SU-DHL-6 (cell line): ENCODE results near the gene THAP2.

Experiments used
- H2AFZ ChIP-seq: fragments of 200-600 bp; sonication (generic); 2 replicates; pipeline ENCODE4 v1.6.1; 2014; ENCODE audit warnings: low read depth, mild to moderate bottlenecking, moderate library complexity, mixed read lengths, antibody characterized with exemption, low read length; ENCODE audit not compliant: severe bottlenecking
- H3F3A ChIP-seq: fragments of 200-600 bp; shearing (Covaris generic); 2 replicates; pipeline ENCODE4 v1.6.0; 2016; ENCODE audit warnings: antibody characterized with exemption, mild to moderate bottlenecking; ENCODE audit not compliant: insufficient read depth
- H3K27ac ChIP-seq: fragments of 200-600 bp; sonication (generic); 2 replicates; pipeline ENCODE4 v1.5.1; 2016; ENCODE audit warnings: low read depth, mild to moderate bottlenecking, low read length, moderate library complexity, mixed read lengths
- H3K27me3 ChIP-seq: fragments of 200-600 bp; sonication (generic), shearing (Covaris generic); 2 replicates; pipeline ENCODE4 v1.6.0; 2014; ENCODE audit warnings: mild to moderate bottlenecking, low read length
- H3K36me3 ChIP-seq: fragments of 200-600 bp; sonication (generic); 2 replicates; pipeline ENCODE4 v1.6.1; 2014; ENCODE audit warnings: mild to moderate bottlenecking, low read length, mixed read lengths
- H3K4me2 ChIP-seq: fragments of 300-600, 200-600 bp; shearing (Covaris generic), sonication (generic); 2 replicates; pipeline ENCODE4 v1.6.0; 2014; ENCODE audit warnings: low read length, low read depth, mild to moderate bottlenecking; ENCODE audit not compliant: poor library complexity, severe bottlenecking
- H3K4me3 ChIP-seq: fragments of 200-600 bp; sonication (generic); 2 replicates; pipeline ENCODE4 v1.5.1; 2014; ENCODE audit warnings: antibody characterized with exemption, low read length, mild to moderate bottlenecking, mixed read lengths; ENCODE audit not compliant: insufficient read depth, poor library complexity, severe bottlenecking
- H3K79me2 ChIP-seq: fragments of 200-600 bp; sonication (generic); 2 replicates; pipeline ENCODE4 v1.6.1; 2014; ENCODE audit warnings: mild to moderate bottlenecking, low read length, moderate library complexity; ENCODE audit not compliant: insufficient read depth
- H3K9ac ChIP-seq: fragments of 200-600 bp; sonication (generic); 2 replicates; pipeline ENCODE4 v1.7.0; 2014; ENCODE audit warnings: mild to moderate bottlenecking, low read length
- H3K9me2 ChIP-seq: fragments of 200-600 bp; sonication (generic); replicated peaks from 2 replicates; pipeline ENCODE4 v1.6.1; 2014; ENCODE audit warnings: low read length; ENCODE audit not compliant: insufficient read depth
- H3K9me3 ChIP-seq: fragments of 200-600 bp; sonication (generic); 2 replicates; pipeline ENCODE4 v1.6.1; 2014; ENCODE audit warnings: low read length, mixed read lengths; ENCODE audit not compliant: insufficient read depth
- H4K20me1 ChIP-seq: fragments of 200-600 bp; sonication (generic); 2 replicates; pipeline ENCODE4 v1.6.1; 2014; ENCODE audit warnings: low read depth, mild to moderate bottlenecking, antibody characterized with exemption, low read length, moderate library complexity, mixed read lengths
- EZH2phosphoT487 ChIP-seq: fragments of 200-600 bp; sonication (generic), shearing (Covaris generic); conservative IDR thresholded peaks from 2 replicates; pipeline ENCODE4 v1.6.1; 2018; ENCODE audit warnings: mild to moderate bottlenecking, antibody characterized with exemption, low read length, moderate library complexity, mixed read lengths
- TF ChIP-seq, protein P1 (sequence below): fragments of 200-600 bp; sonication (generic); IDR thresholded peaks from one replicate; pipeline ENCODE4 v1.5.1; 2017; ENCODE audit warnings: antibody characterized with exemption, mild to moderate bottlenecking, low read length, moderate library complexity; ENCODE audit not compliant: insufficient read depth, poor library complexity, severe bottlenecking

The THAP2 gene

DNA sequence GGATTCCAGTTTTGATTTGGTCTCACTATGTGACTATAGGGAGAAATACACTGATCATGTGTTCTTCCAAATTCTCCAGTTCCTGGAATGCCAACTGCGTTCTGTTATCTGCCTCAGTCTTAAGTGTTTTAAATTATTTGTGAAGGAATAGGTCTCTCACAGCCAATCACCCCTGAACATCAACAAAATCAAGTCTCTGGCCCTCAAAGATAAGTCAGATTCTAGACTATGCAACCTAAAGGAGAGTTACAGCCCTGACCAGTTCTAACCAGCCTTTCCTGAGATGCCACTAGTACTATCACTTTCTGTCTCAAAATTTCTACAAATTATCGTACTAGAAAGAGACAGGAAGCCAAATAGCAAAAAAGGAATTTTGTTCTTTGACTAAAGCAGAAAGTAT lies 22.7 kb upstream of the THAP2 start:
- Histone ChIP-seq H4K20me1 (no peaks in the 10 kb centered on the region; the same call in 1 of the 2 replicates), H3K36me3 (peaks cover 58% of the 10 kb centered on the region), H3K4me3 (no peak overlapping the region), H3K79me2 (no peaks in the 10 kb centered on the region), H3K27ac (no peak overlapping the region), H3K9ac (no peak overlapping the region), H3F3A (peaks cover 28% of the 10 kb centered on the region), H3K9me2 (no peaks in the 10 kb centered on the region), H3K27me3 (no peaks in the 10 kb centered on the region), H3K9me3 (no peaks in the 10 kb centered on the region), H3K4me2 (no peak overlapping the region), H2AFZ (no peak overlapping the region)
- TF ChIP-seq EZH2phosphoT487: no peak
- TF ChIP-seq, protein P1, sequence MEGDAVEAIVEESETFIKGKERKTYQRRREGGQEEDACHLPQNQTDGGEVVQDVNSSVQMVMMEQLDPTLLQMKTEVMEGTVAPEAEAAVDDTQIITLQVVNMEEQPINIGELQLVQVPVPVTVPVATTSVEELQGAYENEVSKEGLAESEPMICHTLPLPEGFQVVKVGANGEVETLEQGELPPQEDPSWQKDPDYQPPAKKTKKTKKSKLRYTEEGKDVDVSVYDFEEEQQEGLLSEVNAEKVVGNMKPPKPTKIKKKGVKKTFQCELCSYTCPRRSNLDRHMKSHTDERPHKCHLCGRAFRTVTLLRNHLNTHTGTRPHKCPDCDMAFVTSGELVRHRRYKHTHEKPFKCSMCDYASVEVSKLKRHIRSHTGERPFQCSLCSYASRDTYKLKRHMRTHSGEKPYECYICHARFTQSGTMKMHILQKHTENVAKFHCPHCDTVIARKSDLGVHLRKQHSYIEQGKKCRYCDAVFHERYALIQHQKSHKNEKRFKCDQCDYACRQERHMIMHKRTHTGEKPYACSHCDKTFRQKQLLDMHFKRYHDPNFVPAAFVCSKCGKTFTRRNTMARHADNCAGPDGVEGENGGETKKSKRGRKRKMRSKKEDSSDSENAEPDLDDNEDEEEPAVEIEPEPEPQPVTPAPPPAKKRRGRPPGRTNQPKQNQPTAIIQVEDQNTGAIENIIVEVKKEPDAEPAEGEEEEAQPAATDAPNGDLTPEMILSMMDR: no peak

DNA sequence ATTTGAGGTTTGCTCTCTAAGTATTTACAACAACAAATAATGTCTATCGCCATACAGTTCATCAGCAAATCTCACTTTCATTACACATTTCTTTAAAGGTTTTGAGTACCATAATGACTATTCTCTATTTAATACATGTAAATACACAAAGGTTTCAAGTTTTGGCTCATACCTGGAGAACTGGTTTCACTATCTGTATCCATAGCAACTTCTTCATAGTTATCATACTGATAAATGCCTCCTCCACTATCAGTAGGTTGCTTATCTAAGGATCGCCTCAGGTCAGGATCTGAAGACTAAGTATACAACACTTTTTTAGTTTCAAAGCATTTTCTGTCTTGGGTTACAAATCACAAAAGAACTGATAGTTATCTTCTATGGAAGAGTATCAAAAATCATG lies 21.8 kb upstream of the THAP2 start:
- H4K20me1 ChIP-seq: no peaks in the 10 kb centered on the region; the same call in 1 of the 2 replicates
- TF ChIP-seq, protein P1: no peak
- no peak for TF ChIP-seq EZH2phosphoT487
- H3K4me2 ChIP-seq: no peak overlapping the region
- H3F3A ChIP-seq: peaks cover 26% of the 10 kb centered on the region
- no peak overlapping the region for H3K4me3 ChIP-seq
- no peaks in the 10 kb centered on the region for H3K27me3 ChIP-seq
- H3K36me3 ChIP-seq: peaks cover 63% of the 10 kb centered on the region
- no peak overlapping the region for H3K9ac ChIP-seq
- no peaks in the 10 kb centered on the region for H3K9me3 ChIP-seq
- H3K9me2 ChIP-seq: no peaks in the 10 kb centered on the region
- H2AFZ ChIP-seq: no peak overlapping the region
- H3K27ac ChIP-seq: no peak overlapping the region
- no peaks in the 10 kb centered on the region for H3K79me2 ChIP-seq

GRCh38 chr12:71645268-71645667 lies 18.8 kb upstream of the THAP2 start:
- H3K9ac ChIP-seq: no peak overlapping the region
- H3K27me3 ChIP-seq: no peaks in the 10 kb centered on the region
- no peaks in the 10 kb centered on the region for H3K9me3 ChIP-seq
- H3K9me2 ChIP-seq: no peaks in the 10 kb centered on the region
- peaks cover 15% of the 10 kb centered on the region; the same call in 1 of the 2 replicates for H3K79me2 ChIP-seq
- peaks cover 3% of the 10 kb centered on the region; the same call in 1 of the 2 replicates for H4K20me1 ChIP-seq
- H3K4me3 ChIP-seq: no peak overlapping the region
- TF ChIP-seq, protein P1: no peak
- no peak for TF ChIP-seq EZH2phosphoT487
- H3K36me3 ChIP-seq: peaks cover 69% of the 10 kb centered on the region
- no peak overlapping the region for H3K4me2 ChIP-seq
- 0 out of 2 replicates have a peak, but pooled peaks cover 8% of the 10 kb centered on the region for H3F3A ChIP-seq
- no peak overlapping the region for H2AFZ ChIP-seq
- H3K27ac ChIP-seq: no peak overlapping the region

GRCh38 chr12:71646512-71646911 lies 17.6 kb upstream of the THAP2 start:
- H3K27me3 ChIP-seq: no peaks in the 10 kb centered on the region
- no peak overlapping the region for H3K9ac ChIP-seq
- H3K4me3 ChIP-seq: no peak overlapping the region
- no peaks in the 10 kb centered on the region for H3K9me3 ChIP-seq
- TF ChIP-seq EZH2phosphoT487: no peak
- TF ChIP-seq, protein P1: no peak
- H3F3A ChIP-seq: 0 out of 2 replicates have a peak, but pooled peaks cover 8% of the 10 kb centered on the region
- H2AFZ ChIP-seq: no peak overlapping the region
- H3K36me3 ChIP-seq: peaks cover 60% of the 10 kb centered on the region
- no peak overlapping the region for H3K27ac ChIP-seq
- H3K79me2 ChIP-seq: peaks cover 27% of the 10 kb centered on the region
- H3K9me2 ChIP-seq: no peaks in the 10 kb centered on the region
- H3K4me2 ChIP-seq: no peak overlapping the region
- 0 out of 2 replicates have a peak, but pooled peaks cover 3% of the 10 kb centered on the region for H4K20me1 ChIP-seq
